Brain microvascular endothelial cell (primary cell): ENCODE measurements around the gene OR2G6.

ENCODE experiments used
- DNase-seq: peaks from one replicate; pipeline ENCODE4 v3.0.0-alpha.2; 2020
- H3K27ac ChIP-seq: fragments of 250-450 bp; sonication (Bioruptor Pico); 2 replicates; pipeline ENCODE4 v1.5.1; 2020; ENCODE audit warnings: mild to moderate bottlenecking, moderate library complexity
- H3K27me3 ChIP-seq: fragments of 250-450 bp; sonication (Bioruptor Pico); replicated peaks from 2 replicates; pipeline ENCODE4 v1.5.1; 2020; ENCODE audit warnings: mild to moderate bottlenecking
- H3K36me3 ChIP-seq: fragments of 250-450 bp; sonication (Bioruptor Pico); replicated peaks from 2 replicates; pipeline ENCODE4 v1.5.1; 2020; ENCODE audit warnings: mild to moderate bottlenecking
- H3K4me3 ChIP-seq: 2 replicates; pipeline ENCODE4 v1.5.1; 2011; ENCODE audit warnings: low read depth, mild to moderate bottlenecking, control low read depth, low read length, moderate library complexity
- CTCF ChIP-seq: IDR thresholded peaks from 2 replicates; pipeline ENCODE4 v1.5.1; 2011; ENCODE audit warnings: low read depth, mild to moderate bottlenecking, moderate library complexity, low read length, control low read depth, inconsistent platforms; ENCODE audit errors: missing control alignments
- in situ Hi-C: cut with HindIII; loops from 2 replicates; pipeline ENCODE4 v1.10.0; 2017; ENCODE audit warnings: low sequenced_read_pairs, low pct_ligation_motif_present

Gene OR2G6

GRCh38 chr1:248576260-248576980, 68.5 kb downstream of the OR2G6 start:
- Histone ChIP-seq H3K27me3 (no peaks in the 10 kb centered on the region), H3K36me3 (no peaks in the 10 kb centered on the region), H3K27ac (no peak overlapping the region), H3K4me3 (no peak overlapping the region)
- no peak for DNase-seq
- TF ChIP-seq CTCF: no peak
- in situ Hi-C loops: no loop called here
